ENCODE results near the gene IFI35.
"Not testable (repeated sequence)": the region's sequence is repeated elsewhere in the genome, so short reads cannot be mapped to it uniquely, and the experiment has no call there.

The IFI35 gene

DNA sequence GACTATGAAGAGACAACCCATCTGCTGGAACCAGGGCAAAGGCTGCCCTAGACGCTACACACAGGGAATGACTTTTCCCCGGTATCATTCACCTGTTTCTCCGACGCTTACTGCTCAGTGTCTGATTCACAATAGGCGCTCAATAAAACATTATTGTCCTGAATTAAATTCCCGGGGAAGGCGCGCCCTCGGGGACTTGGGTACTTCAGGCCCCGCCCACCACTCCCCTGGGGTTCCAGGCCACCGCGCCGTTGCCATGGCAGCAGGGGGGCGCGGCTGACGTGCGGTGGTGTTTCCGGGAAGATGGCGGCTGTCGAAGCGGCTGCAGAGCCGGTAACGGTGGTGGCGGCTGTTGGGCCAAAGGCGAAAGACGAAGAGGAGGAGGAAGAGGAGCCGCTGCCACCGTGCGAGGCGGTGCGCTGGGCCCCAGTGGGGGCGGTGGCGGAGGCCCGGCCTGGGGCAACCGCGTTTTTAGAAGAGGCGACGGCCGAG is 26.3 kb upstream of the IFI35 start, which contains the start of gene RUNDC1:
TSS of gene RUNDC1 (plus strand) at position 292 of the 492 bp plus-strand sequence. CDS start at position 304, 12 bp downstream.
- Histone ChIP-seq H3K27ac (peak within 1 kb of the TSS; percentile 89), H3K9ac (peak within 1 kb of the TSS; percentile 86), H3K9me3 (no peaks in the 10 kb centered on the region), H3K27me3 (no peaks in the 10 kb centered on the region), H3K36me3 (peaks cover 17% of the 10 kb centered on the region), H3K4me1 (peaks cover 76% of the 10 kb centered on the region), H3K4me2 (peak within 1 kb of the TSS; percentile 92), H4K20me1 (peaks cover 18% of the 10 kb centered on the region), H3K4me3 (peak within 1 kb of the TSS; percentile 98)
- TF ChIP-seq Cebpa-rat (IDR thresholded peaks at IDR 0.05) = no peak

DNA sequence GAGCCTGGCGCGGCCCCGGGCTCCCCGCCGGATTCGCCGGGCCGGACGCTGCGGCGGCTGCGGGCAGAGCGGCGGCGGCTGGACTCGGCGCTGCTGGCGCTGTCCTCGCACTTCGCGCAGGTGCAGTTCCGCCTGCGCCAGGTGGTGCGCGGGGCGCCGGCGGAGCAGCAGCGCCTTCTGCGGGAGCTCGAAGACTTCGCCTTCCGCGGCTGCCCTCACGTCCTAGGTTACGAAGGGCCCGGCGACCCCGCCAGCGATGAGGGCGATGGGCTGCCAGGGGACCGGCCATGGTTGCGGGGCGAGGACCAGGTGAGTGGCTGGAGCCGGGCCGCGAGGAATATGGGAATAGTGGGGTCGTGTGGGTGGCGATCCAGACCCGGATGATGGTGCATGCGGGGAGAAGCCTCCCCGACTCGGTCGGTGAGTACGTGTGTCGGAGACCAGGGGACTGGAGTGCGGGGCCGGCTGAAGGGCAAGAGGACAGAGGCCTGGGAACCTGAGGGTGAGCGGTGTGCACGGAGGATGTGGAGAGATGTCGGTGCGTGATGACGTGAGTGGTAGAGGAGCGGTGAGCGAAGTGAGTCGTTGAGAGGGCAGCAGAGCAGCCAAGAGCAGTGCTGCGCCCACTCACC is 25.7 kb upstream of the IFI35 start:
- no peaks in the 10 kb centered on the region for H3K9me3 ChIP-seq
- H3K4me2 ChIP-seq = peak overlapping the region; percentile 92
- peak overlapping the region; percentile 86 for H3K9ac ChIP-seq
- H3K27ac ChIP-seq = peak overlapping the region; percentile 89
- TF ChIP-seq Cebpa-rat (IDR thresholded peaks at IDR 0.05) = no peak
- H3K27me3 ChIP-seq = no peaks in the 10 kb centered on the region
- peaks cover 17% of the 10 kb centered on the region for H3K36me3 ChIP-seq
- H3K4me1 ChIP-seq = peaks cover 76% of the 10 kb centered on the region
- peaks cover 18% of the 10 kb centered on the region for H4K20me1 ChIP-seq
- H3K4me3 ChIP-seq = peak overlapping the region; percentile 98

DNA sequence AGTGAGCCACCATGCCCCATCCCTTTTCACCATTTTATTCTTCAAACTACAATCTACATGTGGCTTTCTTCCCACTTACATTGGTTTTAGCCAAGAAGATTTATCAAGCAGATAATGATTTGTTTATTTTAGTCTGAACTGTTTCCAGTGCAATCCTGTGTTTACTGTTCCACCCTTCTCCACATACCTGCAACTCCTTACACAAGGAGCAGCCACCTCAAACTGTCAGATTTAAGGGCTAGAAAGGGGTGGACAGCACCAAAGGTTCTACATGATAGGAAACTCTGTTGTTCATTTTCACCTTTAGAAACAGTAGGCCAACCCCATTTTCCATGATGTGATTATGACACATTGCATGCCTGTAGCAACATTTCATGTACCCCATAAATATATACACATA is 24.3 kb upstream of the IFI35 start:
- Histone ChIP-seq H3K27me3 (no peaks in the 10 kb centered on the region), H3K4me2 (peak overlapping the region; percentile 92), H4K20me1 (peaks cover 18% of the 10 kb centered on the region), H3K27ac (peak overlapping the region; percentile 22; the same call in 1 of the 2 replicates), H3K4me1 (peaks cover 73% of the 10 kb centered on the region), H3K4me3 (peak overlapping the region; percentile 98; the same call in 1 of the 2 replicates), H3K9me3 (no peaks in the 10 kb centered on the region), H3K9ac (0 out of 2 replicates have a peak overlapping the region, but pooled peaks have one; percentile 86), H3K36me3 (peaks cover 31% of the 10 kb centered on the region)
- no peak for TF ChIP-seq Cebpa-rat (IDR thresholded peaks at IDR 0.05)

DNA sequence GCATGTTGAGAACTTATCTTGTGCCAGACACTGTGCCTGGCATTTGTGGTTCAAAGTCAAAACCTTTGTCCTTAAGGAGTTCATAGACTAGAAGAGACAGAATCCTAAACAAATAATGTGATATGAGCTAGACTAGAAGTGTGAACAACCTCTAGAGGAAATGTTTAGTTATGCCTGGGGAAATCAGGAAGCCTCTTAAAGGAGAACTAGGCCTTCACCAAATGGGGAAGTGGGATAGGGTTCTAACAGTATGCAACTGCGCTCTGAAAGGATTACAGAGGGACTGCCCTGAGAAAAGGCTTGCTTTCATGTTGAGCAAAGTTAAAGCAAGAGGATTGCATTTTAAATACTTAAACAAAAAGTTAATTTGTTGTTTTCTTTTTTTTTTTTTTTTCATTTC is 21.4 kb upstream of the IFI35 start:
- no peaks in the 10 kb centered on the region for H3K27me3 ChIP-seq
- no peak for TF ChIP-seq Cebpa-rat (IDR thresholded peaks at IDR 0.05)
- H3K9ac ChIP-seq = peak overlapping the region; percentile 53; the same call in 1 of the 2 replicates
- peaks cover 18% of the 10 kb centered on the region for H4K20me1 ChIP-seq
- H3K27ac ChIP-seq = peak overlapping the region; percentile 69
- H3K9me3 ChIP-seq = no peaks in the 10 kb centered on the region
- H3K4me3 ChIP-seq = peak overlapping the region; percentile 50
- peak overlapping the region; percentile 81 for H3K4me2 ChIP-seq
- peaks cover 62% of the 10 kb centered on the region for H3K4me1 ChIP-seq
- peaks cover 61% of the 10 kb centered on the region for H3K36me3 ChIP-seq

DNA sequence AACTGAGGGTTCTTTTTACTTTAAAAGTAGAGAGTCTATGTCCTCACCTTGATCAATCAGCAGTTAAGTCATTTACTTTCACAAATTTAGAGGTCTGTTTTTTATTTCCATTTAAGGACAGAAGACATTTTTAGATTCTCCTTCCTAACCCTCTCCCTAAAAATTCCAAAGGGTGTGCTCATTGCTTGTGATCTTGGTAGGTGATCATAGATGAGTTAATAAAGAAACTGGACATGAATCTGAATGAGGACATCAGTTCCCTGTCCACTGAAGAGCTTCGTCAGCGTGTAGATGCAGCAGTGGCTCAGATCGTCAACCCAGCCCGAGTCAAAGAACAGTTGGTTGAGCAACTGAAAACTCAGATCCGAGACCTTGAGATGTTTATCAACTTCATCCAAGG is 17.4 kb upstream of the IFI35 start:
- H3K27ac ChIP-seq = no peak overlapping the region
- H3K4me1 ChIP-seq = peaks cover 37% of the 10 kb centered on the region
- peaks cover 86% of the 10 kb centered on the region for H3K36me3 ChIP-seq
- H3K4me3 ChIP-seq = no peak overlapping the region
- no peak overlapping the region for H3K9ac ChIP-seq
- H4K20me1 ChIP-seq = peaks cover 8% of the 10 kb centered on the region
- TF ChIP-seq Cebpa-rat (IDR thresholded peaks at IDR 0.05) = no peak
- no peak overlapping the region for H3K4me2 ChIP-seq
- H3K9me3 ChIP-seq = no peaks in the 10 kb centered on the region
- no peaks in the 10 kb centered on the region for H3K27me3 ChIP-seq

DNA sequence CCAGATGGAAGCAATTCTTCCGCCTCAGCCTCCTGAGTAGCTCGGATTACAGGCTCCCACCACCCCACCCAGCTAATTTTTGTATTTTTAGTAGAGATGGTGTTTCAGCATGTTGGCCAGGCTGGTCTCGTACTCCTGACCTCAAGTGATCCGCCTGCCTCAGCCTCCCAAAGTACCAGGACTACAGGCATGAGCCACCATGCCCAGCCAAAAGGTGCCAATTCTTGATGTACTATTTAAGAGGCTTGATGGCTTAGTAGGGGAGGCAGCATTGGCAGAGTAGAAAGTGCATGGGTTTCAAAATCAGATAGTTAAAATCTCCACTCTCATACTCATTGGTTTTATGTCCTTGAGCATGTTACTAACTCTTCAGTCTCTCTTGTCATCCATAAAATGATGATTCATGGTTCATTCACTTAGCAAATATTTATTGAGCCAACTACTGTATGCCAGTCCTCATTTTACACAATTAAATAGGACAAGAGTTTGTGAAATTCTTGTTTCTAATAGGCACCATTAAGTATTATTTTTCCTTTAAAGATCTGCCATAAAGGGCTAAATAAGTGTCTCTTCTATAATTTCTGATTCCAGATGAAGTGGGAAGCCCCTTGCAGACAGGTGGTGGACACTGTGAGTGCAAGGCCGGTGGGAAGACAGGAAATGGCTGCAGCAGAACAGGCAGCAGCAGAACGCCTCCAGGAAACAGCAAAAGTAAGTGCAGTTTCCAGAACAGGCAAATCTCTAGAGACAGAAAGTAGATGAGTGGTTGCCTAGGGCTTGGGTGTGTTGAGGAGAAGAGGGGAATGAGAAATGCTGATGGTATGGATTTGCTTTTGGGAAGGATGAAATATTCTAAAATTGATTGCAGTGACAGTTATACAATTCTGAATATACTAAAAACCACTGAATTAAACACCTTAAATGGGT is 16.6 kb upstream of the IFI35 start:
- Histone ChIP-seq H3K27me3 (no peaks in the 10 kb centered on the region), H4K20me1 (peaks cover 8% of the 10 kb centered on the region), H3K36me3 (peaks cover 92% of the 10 kb centered on the region), H3K4me1 (peaks cover 29% of the 10 kb centered on the region), H3K27ac (no peak overlapping the region), H3K9ac (no peak overlapping the region), H3K4me2 (no peak overlapping the region), H3K9me3 (no peaks in the 10 kb centered on the region), H3K4me3 (no peak overlapping the region)
- no peak for TF ChIP-seq Cebpa-rat (IDR thresholded peaks at IDR 0.05)

DNA sequence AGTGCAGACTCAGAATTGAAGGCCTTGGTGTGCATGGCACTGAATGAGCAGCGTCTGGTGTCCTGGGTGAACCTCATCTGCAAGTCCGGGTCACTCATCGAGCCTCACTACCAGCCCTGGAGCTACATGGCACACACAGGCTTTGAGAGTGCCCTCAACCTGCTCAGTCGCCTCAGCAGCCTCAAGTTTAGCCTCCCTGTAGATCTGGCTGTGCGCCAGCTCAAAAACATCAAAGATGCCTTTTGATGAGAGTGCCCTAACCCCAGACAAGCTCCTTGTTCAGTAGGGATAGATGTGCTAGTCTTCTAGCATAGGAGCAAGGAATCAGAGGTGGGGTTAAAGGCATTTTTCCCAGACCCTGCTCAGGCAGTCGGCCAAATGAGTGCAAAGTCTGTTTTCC is 15.1 kb upstream of the IFI35 start:
- Histone ChIP-seq H3K9ac (no peak overlapping the region), H3K4me1 (peaks cover 14% of the 10 kb centered on the region), H3K4me2 (no peak overlapping the region), H3K27ac (no peak overlapping the region), H3K27me3 (no peaks in the 10 kb centered on the region), H4K20me1 (peaks cover 8% of the 10 kb centered on the region), H3K9me3 (no peaks in the 10 kb centered on the region), H3K4me3 (no peak overlapping the region), H3K36me3 (peaks cover 92% of the 10 kb centered on the region)
- TF ChIP-seq Cebpa-rat (IDR thresholded peaks at IDR 0.05) = no peak

DNA sequence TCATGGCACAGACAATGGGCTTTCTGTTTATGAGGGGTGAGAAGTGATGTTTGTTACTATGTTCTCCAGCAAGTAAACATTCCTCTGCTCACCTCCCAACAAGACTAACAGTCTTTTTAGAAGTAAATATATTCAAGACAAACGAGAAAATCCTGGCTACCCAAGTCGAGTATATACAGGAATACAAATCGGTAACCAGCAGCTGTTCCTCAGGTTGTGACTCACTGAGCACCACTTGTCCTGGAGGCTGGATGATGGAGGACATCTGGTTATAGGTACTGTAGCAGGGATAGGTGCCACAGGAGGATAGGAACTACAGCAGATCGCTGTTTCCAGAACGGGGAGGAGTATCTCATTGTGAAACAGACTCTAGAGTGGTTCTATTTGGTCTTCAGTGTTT is 13.7 kb upstream of the IFI35 start:
- H3K9ac ChIP-seq = no peak overlapping the region
- H3K4me1 ChIP-seq = peaks cover 26% of the 10 kb centered on the region
- no peaks in the 10 kb centered on the region for H3K9me3 ChIP-seq
- H3K4me2 ChIP-seq = no peak overlapping the region
- H3K27ac ChIP-seq = no peak overlapping the region
- no peaks in the 10 kb centered on the region for H3K27me3 ChIP-seq
- no peak overlapping the region for H3K4me3 ChIP-seq
- H3K36me3 ChIP-seq = peaks cover 78% of the 10 kb centered on the region
- peaks cover 8% of the 10 kb centered on the region for H4K20me1 ChIP-seq
- TF ChIP-seq Cebpa-rat (IDR thresholded peaks at IDR 0.05) = no peak

DNA sequence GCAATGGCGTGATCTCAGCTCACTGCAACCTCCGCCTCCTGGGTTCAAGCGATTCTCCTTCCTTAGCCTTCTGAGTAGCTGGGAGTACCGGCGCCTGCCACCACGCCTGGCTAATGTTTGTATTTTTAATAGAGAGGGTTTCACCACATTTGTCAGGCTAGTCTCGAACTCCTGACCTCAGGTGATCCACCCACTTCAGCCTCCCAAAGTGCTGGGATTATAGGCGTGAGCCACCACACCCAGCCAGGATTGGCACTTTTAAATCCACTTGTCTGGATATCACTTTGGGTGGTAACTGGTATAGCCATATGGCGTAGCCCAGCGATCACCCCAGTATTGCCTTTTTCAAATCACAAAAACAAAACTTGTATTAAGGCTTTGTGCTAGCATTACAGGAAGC is 12.7 kb upstream of the IFI35 start:
- H3K36me3 ChIP-seq = peaks cover 68% of the 10 kb centered on the region
- H3K27me3 ChIP-seq, H3K4me3 ChIP-seq, H3K9ac ChIP-seq, H3K27ac ChIP-seq, H3K4me2 ChIP-seq, H3K9me3 ChIP-seq: not testable (repeated sequence)
- peaks cover 26% of the 10 kb centered on the region for H3K4me1 ChIP-seq
- H4K20me1 ChIP-seq = peaks cover 13% of the 10 kb centered on the region

All from BLaER1 (cell line).